Transverse colon (tissue), 4 donors: ENCODE results near the gene ZNF407.

Experiments used
- CTCF ChIP-seq, 5 experiments: fragments of 200-600 bp in 3 of 5; fragments of 450-650 bp in 2 of 5; sonication (generic) in 3 of 5; IDR thresholded peaks; 1 replicate in 2 of 5; 2 replicates in 3 of 5; pipeline ENCODE4 v1.5.1; 2016 to 2017; ENCODE audit warnings: antibody characterized with exemption in 5 of 5, inconsistent platforms in 3 of 5, mild to moderate bottlenecking in 2 of 5, moderate library complexity in 1 of 5
- EP300 ChIP-seq: sonication (generic); formaldehyde crosslinking; IDR thresholded peaks from one replicate; pipeline ENCODE4 v1.6.1; 2017; ENCODE audit warnings: antibody characterized with exemption, low read depth
- POLR2A ChIP-seq: fragments of 450-650 bp; IDR thresholded peaks from one replicate; pipeline ENCODE4 v1.6.1; 2016; ENCODE audit warnings: antibody characterized with exemption, mild to moderate bottlenecking, moderate library complexity
- POLR2AphosphoS5 ChIP-seq, 3 donors: sonication (generic); formaldehyde crosslinking; IDR thresholded peaks; one replicate each; pipeline ENCODE4 v1.6.1; 2016; ENCODE audit warnings: antibody characterized with exemption in 3 of 3

GRCh38 chr18:74645679-74646078 lies 48.0 kb downstream of the ZNF407 start:
- no peak for TF ChIP-seq POLR2A
- TF ChIP-seq CTCF (IDR thresholded peaks at IDR 0.05) = no peak
- no peak for TF ChIP-seq POLR2AphosphoS5 (IDR thresholded peaks at IDR 0.05)
- TF ChIP-seq EP300 = no peak
